Activated B cell treated with CpG ODN at 0.5 μM for 24 hours (primary cell): ENCODE results near the gene XRN2. TPM values are rescaled to one million over a fixed set of nuclear protein-coding genes. Genes with fewer than 3 reads are reported as not detected.

Source experiments
- ATAC-seq: fragments of 200-7000 bp; cut with Tn5 transposase; one replicate; pipeline ENCODE4 v1.10.0; 2021; ENCODE audit warnings: low read depth, mild to moderate bottlenecking, moderate library complexity
- CTCF ChIA-PET: fragments of 350-600 bp; sonication (Branson Sonifier 250); formaldehyde crosslinking; loops from one replicate; lab custom pipeline; 2021; ENCODE audit warnings: antibody characterized with exemption; lab: Charles Lee
- POLR2A ChIA-PET: fragments of 350-600 bp; sonication (Branson Sonifier 250); formaldehyde crosslinking; loops from one replicate; lab custom pipeline; 2021; ENCODE audit warnings: antibody characterized with exemption; lab: Charles Lee
- DNase-seq: peaks from one replicate; pipeline ENCODE4 v3.0.0; 2022
- H3K27ac Mint-ChIP-seq: one replicate; pipeline ENCODE4 v1.8.0; 2020; ENCODE audit warnings: mixed read lengths
- H3K27me3 Mint-ChIP-seq: one replicate; pipeline ENCODE4 v1.8.0; 2021; ENCODE audit warnings: mixed read lengths
- H3K36me3 Mint-ChIP-seq: one replicate; pipeline ENCODE4 v1.8.0; 2021; ENCODE audit warnings: low read depth, mixed read lengths
- H3K4me1 Mint-ChIP-seq: one replicate; pipeline ENCODE4 v1.8.0; 2021; ENCODE audit warnings: mixed read lengths
- H3K4me3 Mint-ChIP-seq: one replicate; pipeline ENCODE4 v1.8.0; 2020; ENCODE audit warnings: mild to moderate bottlenecking, mixed read lengths
- H3K9me3 Mint-ChIP-seq: one replicate; pipeline ENCODE4 v1.8.0; 2020; ENCODE audit warnings: mixed read lengths
- intact Hi-C: fragments of 100-400 bp; cut with micrococcal nuclease; formaldehyde crosslinking; loops from one replicate; pipeline ENCODE4 v1.15.1; 2024
- total RNA-seq: library from RNA; stranded (reverse); gene quantifications from 2 replicates; pipeline ENCODE4 v1.2.3, GENCODE V29; 2022
- TF ChIP-seq, protein P1 (sequence below): fragments of 200-600 bp; IDR thresholded peaks from one replicate; pipeline ENCODE4 v1.8.0; 2022; ENCODE audit warnings: antibody characterized with exemption, mild to moderate bottlenecking

The XRN2 gene
- total RNA-seq, 1 donor from 2014 or later, result 61.0 TPM

DNA sequence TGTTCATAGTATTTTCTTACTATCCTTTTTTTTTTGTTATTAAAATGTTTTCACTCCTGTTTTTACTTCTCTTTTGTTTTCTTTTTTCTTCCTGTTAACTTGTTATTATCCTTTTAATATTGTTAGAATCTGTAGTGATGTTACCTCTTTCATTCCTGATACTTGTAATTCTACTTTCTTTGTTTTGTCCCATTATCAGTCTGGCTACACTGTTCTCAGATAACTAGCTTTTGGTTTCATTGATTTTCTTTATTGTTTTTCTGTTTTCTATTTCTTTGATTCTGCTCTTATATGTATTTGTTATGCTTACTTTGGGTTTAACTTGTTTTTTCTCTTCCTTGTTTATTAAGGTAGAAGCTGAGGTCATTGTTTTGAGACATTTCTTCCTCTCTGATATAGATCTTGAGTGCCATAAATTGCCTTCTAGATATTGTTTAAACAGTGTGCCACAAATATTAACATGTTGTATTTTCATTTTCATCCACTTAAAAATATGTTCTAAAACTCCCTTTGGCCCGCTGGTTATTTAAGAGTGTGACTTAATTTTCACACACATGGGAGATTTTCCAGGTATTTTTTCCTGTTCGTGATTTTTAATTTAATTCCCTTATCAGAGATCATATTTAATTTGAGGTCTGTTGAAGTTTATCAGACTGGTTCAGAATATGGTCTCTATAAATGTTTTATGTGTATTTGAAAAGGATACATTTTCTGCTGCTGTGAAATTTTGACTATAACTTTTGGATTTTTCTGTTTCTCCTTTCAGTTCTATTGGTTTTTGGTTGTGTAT lies 6.7 kb downstream of the XRN2 start:
- DNase-seq, result no peak
- Mint-ChIP-seq H3K27me3 (no peaks in the 10 kb centered on the region), H3K4me1 (peaks cover 67% of the 10 kb centered on the region), H3K9me3 (no peaks in the 10 kb centered on the region), H3K4me3 (no peak overlapping the region), H3K36me3 (peaks cover 35% of the 10 kb centered on the region), H3K27ac (no peak overlapping the region)
- ChIA-PET POLR2A (no interaction called here), CTCF (no interaction called here)
- intact Hi-C loops, result no loop called here
- TF ChIP-seq, protein P1, sequence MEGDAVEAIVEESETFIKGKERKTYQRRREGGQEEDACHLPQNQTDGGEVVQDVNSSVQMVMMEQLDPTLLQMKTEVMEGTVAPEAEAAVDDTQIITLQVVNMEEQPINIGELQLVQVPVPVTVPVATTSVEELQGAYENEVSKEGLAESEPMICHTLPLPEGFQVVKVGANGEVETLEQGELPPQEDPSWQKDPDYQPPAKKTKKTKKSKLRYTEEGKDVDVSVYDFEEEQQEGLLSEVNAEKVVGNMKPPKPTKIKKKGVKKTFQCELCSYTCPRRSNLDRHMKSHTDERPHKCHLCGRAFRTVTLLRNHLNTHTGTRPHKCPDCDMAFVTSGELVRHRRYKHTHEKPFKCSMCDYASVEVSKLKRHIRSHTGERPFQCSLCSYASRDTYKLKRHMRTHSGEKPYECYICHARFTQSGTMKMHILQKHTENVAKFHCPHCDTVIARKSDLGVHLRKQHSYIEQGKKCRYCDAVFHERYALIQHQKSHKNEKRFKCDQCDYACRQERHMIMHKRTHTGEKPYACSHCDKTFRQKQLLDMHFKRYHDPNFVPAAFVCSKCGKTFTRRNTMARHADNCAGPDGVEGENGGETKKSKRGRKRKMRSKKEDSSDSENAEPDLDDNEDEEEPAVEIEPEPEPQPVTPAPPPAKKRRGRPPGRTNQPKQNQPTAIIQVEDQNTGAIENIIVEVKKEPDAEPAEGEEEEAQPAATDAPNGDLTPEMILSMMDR, result no peak
- no peak for ATAC-seq

DNA sequence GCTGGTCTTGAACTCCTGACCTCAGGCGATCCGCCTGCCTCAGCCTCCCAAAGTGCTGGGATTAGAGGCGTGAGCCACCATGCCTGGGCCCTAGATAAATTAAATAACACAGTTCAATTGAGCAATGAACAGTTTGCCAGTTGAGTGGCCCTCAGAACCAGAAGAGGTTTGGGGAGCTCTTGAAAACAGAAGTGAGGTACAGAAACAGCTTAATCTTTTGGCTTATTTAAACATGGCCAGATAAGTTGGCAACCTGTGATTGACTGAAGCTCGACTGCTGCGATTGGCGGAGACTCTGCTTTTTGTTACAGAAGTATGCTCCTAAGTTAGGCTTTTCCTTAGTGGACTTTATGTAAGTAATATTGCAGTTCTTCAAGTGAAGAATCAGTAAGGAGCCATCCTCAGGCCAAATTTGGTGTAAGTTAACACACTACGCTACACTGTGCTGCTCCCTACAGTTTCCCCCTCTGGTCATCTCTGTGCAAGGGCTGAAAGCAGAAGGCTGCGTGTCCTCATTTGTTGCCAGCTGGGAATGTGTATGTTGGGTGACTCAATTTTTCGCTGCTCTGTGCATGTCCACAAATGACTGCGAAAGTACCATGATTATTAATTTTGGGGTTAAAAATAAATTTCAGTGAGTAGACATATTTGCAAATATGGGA lies 9.8 kb downstream of the XRN2 start:
- peaks cover 32% of the 10 kb centered on the region for H3K36me3 Mint-ChIP-seq
- no peaks in the 10 kb centered on the region for H3K27me3 Mint-ChIP-seq
- ChIA-PET CTCF (interaction anchor here (1.1 kb wide), 1 partner anchor 77 kb away, joined by 3 read pairs; no protein-coding TSS in a partner anchor), POLR2A (no interaction called here)
- H3K27ac Mint-ChIP-seq, result no peak overlapping the region
- peaks cover 86% of the 10 kb centered on the region for H3K4me1 Mint-ChIP-seq
- no peak for ATAC-seq
- intact Hi-C loops, result no loop called here
- no peaks in the 10 kb centered on the region for H3K9me3 Mint-ChIP-seq
- TF ChIP-seq, protein P1, result no peak
- no peak for DNase-seq
- H3K4me3 Mint-ChIP-seq, result no peak overlapping the region

DNA sequence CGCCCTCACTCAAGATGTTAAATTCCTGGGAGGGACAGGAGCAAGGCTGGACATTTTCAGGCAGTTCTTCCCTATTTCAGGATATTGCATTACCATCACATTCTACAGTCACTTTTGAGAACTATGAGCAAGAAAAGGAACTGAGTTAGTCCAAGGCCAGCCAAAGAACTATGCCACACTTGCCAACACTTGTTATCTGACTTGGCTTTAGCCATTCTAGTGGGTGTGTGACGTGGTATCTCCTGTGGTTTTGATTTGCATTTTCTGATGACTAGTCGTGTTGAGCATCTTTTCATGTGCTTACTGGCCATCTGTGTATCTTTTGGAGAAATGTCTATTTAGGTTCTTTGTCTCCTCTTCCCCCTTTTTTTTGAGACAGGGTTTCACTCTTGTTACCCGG lies 12.0 kb downstream of the XRN2 start:
- POLR2A ChIA-PET, result interaction anchor here (0.6 kb wide), 1 partner anchor 12 kb away, joined by 3 read pairs; the partner anchor contains the start of gene XRN2
- no peak for DNase-seq
- intact Hi-C loops, result no loop called here
- no peaks in the 10 kb centered on the region for H3K9me3 Mint-ChIP-seq
- CTCF ChIA-PET, result no interaction called here
- H3K36me3 Mint-ChIP-seq, result peaks cover 17% of the 10 kb centered on the region
- peak overlapping the region; percentile 28 for H3K4me3 Mint-ChIP-seq
- H3K27ac Mint-ChIP-seq, result no peak overlapping the region
- TF ChIP-seq, protein P1, result no peak
- peaks cover 74% of the 10 kb centered on the region for H3K4me1 Mint-ChIP-seq
- no peaks in the 10 kb centered on the region for H3K27me3 Mint-ChIP-seq
- ATAC-seq, result peak; percentile 69

DNA sequence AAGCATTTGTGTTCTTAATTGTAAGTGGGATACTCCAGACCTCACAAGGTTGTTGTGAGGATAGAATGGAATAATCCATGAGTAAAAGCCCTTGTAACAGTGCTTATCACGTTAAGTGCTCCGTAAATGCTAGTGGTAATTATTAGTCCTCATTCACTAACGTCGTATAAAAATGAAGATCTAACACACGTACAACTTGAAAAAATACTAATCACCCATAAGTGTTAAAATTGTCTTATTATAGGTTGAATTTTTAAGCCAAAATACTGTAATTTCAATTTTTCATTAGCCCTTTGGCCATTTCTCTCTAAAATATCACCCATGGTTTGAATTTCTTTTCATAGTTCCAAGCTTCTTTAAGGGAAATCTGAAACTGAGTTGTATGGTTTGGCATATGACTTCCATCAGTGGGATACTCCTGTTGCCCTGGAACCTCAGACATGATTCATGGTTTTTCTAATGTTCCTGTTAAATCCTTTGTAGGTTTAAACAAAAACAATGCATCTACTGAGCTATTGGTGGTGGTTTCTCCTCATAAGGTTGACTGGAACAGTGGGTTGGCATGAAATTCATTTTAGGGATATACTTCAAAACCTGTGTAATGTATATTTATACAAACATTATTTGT lies 19.1 kb downstream of the XRN2 start:
- POLR2A ChIA-PET, result no interaction called here
- Mint-ChIP-seq H3K4me3 (no peak overlapping the region), H3K4me1 (peaks cover 60% of the 10 kb centered on the region), H3K36me3 (peaks cover 31% of the 10 kb centered on the region), H3K27ac (no peak overlapping the region), H3K9me3 (peaks cover 8% of the 10 kb centered on the region), H3K27me3 (no peaks in the 10 kb centered on the region)
- CTCF ChIA-PET, result interaction anchor here (1.3 kb wide), 1 partner anchor 86 kb away, joined by 3 read pairs; no protein-coding TSS in a partner anchor
- intact Hi-C loops, result no loop called here
- TF ChIP-seq, protein P1, result no peak
- DNase-seq, result no peak
- ATAC-seq, result no peak

DNA sequence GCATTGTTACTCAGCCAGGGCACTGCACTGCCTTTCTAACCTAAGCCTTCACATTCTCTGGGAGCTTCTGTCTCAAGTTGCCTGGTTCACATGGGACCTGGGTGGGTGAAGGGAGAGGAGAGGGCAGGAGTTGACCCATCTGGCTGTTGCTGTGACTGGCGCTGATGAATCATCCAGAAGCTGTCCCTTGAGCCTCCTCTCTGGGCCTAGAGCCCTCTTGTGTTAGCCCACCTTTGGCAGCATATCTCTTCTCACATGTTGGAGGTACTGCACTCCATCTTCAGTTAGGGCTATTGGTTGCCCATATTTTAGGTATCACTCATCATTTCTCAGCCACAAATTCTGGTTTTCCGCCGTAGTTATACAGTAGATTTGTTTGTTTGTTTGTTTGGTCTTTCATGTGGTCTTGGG lies 19.8 kb downstream of the XRN2 start:
- POLR2A ChIA-PET, result no interaction called here
- TF ChIP-seq, protein P1, result no peak
- peaks cover 8% of the 10 kb centered on the region for H3K9me3 Mint-ChIP-seq

More for the DNA sequence above, 19.8 kb downstream of the XRN2 start:
- Mint-ChIP-seq H3K27ac (no peak overlapping the region), H3K36me3 (peaks cover 34% of the 10 kb centered on the region), H3K27me3 (no peaks in the 10 kb centered on the region), H3K4me3 (no peak overlapping the region), H3K4me1 (peaks cover 52% of the 10 kb centered on the region)
- CTCF ChIA-PET, result interaction anchor here (1.3 kb wide), 1 partner anchor 87 kb away, joined by 3 read pairs; no protein-coding TSS in a partner anchor
- ATAC-seq (no peak), DNase-seq (no peak)
- intact Hi-C loops, result no loop called here
